ENCODE data around the gene ZNF256. TPM values are rescaled to one million over a fixed set of nuclear protein-coding genes. Genes with fewer than 3 reads are reported as not detected.

Gene ZNF256
- total RNA-seq, 1 experiment from 2014 or later: 12.3 TPM

- H2BK5ac ChIP-seq (ENCODE audit: insufficient read length, low read length): no peak overlapping the region
- H3K9me3 Mint-ChIP-seq: peaks cover 70 to 79% of the 10 kb centered on the region in 2 experiments
- no CpG with 5 or more reads among the region's 1 CpG for WGBS (ENCODE audit: extremely low coverage, insufficient read length, low lambda C conversion rate)
These were observed 14.3 kb upstream of the ZNF256 start for GRCh38 chr19:57961785-57962184.

More at GRCh38 chr19:57961785-57962184, 14.3 kb upstream of the ZNF256 start:
- Mint-ChIP-seq H3K4me1 (no peaks in the 10 kb centered on the region), H3K36me3 (ENCODE audit: insufficient read depth in 1 of 3, low read depth in 3 of 3) (peaks cover 4 to 19% (median 14%) of the 10 kb centered on the region in 3 experiments; a peak in 6 of 7 replicates), H3K27ac (no peak overlapping the region), H3K27me3 (ENCODE audit: low read depth) (peaks cover 8% of the 10 kb centered on the region), H3K4me3 (no peak overlapping the region)
- Histone ChIP-seq H4K5ac (ENCODE audit: insufficient read length, low read depth, low read length) (no peak overlapping the region), H2BK15ac (ENCODE audit: low read depth, low read length) (no peak overlapping the region), H3K79me1 (ENCODE audit: insufficient read depth, low read depth, low read length, poor library complexity, severe bottlenecking) (no peaks in the 10 kb centered on the region), H3K79me2 (ENCODE audit: insufficient read depth, low read length) (no peaks in the 10 kb centered on the region), H3K27me3 (ENCODE audit: insufficient read depth, low read length) (no peaks in the 10 kb centered on the region), H3T11ph (ENCODE audit: low read length) (no peak overlapping the region), H3K4me1 (ENCODE audit: insufficient read depth, low read length) (no peaks in the 10 kb centered on the region), H3K4ac (ENCODE audit: low read depth, low read length) (no peak overlapping the region), H3K18ac (ENCODE audit: insufficient read length, low read depth, low read length) (no peak overlapping the region), H3K4me2 (ENCODE audit: insufficient read depth, insufficient read length, low read length) (no peak overlapping the region), H2AFZ (ENCODE audit: low read length) (no peak overlapping the region), H4K20me1 (ENCODE audit: control insufficient read depth, insufficient read depth, insufficient read length) (no peaks in the 10 kb centered on the region), H3K56ac (ENCODE audit: insufficient read length, low read depth, low read length) (no peak overlapping the region), H4K91ac (ENCODE audit: insufficient read length, low read depth, low read length) (no peak overlapping the region), H4K8ac (replicated peaks; ENCODE audit: insufficient read length, low read depth, low read length) (no peak overlapping the region), H3K27ac (ENCODE audit: insufficient read length, low read depth, low read length) (no peak overlapping the region), H2BK120ac (ENCODE audit: low read depth, low read length, poor library complexity, severe bottlenecking) (no peak overlapping the region), H2BK20ac (ENCODE audit: low read depth, low read length, poor library complexity, severe bottlenecking) (no peak overlapping the region), H2BK12ac (ENCODE audit: insufficient read length, low read depth, low read length) (no peak overlapping the region), H2AK5ac (ENCODE audit: insufficient read length, low read length) (no peak overlapping the region), H3K9me3 (ENCODE audit: control insufficient read depth, low read depth, low read length) (peaks cover 38% of the 10 kb centered on the region), H3K23ac (ENCODE audit: insufficient read length, low read depth, low read length) (no peak overlapping the region), H3K14ac (ENCODE audit: insufficient read depth, low read length) (no peak overlapping the region), H3K23me2 (ENCODE audit: insufficient read length, low read depth, low read length, poor library complexity, severe bottlenecking) (no peaks in the 10 kb centered on the region), H3K9ac (ENCODE audit: extremely low read depth, insufficient read length, low read length) (no peak overlapping the region)
- no peak for DNase-seq
- TF ChIP-seq, protein P1, sequence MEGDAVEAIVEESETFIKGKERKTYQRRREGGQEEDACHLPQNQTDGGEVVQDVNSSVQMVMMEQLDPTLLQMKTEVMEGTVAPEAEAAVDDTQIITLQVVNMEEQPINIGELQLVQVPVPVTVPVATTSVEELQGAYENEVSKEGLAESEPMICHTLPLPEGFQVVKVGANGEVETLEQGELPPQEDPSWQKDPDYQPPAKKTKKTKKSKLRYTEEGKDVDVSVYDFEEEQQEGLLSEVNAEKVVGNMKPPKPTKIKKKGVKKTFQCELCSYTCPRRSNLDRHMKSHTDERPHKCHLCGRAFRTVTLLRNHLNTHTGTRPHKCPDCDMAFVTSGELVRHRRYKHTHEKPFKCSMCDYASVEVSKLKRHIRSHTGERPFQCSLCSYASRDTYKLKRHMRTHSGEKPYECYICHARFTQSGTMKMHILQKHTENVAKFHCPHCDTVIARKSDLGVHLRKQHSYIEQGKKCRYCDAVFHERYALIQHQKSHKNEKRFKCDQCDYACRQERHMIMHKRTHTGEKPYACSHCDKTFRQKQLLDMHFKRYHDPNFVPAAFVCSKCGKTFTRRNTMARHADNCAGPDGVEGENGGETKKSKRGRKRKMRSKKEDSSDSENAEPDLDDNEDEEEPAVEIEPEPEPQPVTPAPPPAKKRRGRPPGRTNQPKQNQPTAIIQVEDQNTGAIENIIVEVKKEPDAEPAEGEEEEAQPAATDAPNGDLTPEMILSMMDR (conservative IDR thresholded peaks at IDR 0.05): no peak
